Endothelial cell (in vitro differentiated cells): ENCODE results near the gene MAPK8IP2. TPM values are rescaled to one million over a fixed set of nuclear protein-coding genes. Genes with fewer than 3 reads are reported as not detected.

Source experiments
- DNase-seq: peaks from one replicate; pipeline ENCODE4 v3.0.0; 2021; ENCODE audit warnings: low spot score
- H3K27ac Mint-ChIP-seq: one replicate; pipeline ENCODE4 v1.8.0; 2021; ENCODE audit warnings: mixed read lengths, inconsistent platforms; ENCODE audit not compliant: unreplicated experiment
- H3K27me3 Mint-ChIP-seq: one replicate; pipeline ENCODE4 v1.8.0; 2021; ENCODE audit warnings: mild to moderate bottlenecking, moderate library complexity, mixed read lengths, inconsistent platforms; ENCODE audit not compliant: unreplicated experiment
- H3K36me3 Mint-ChIP-seq: one replicate; pipeline ENCODE4 v1.8.0; 2021; ENCODE audit warnings: mild to moderate bottlenecking, low read depth, mixed read lengths, inconsistent platforms; ENCODE audit not compliant: unreplicated experiment
- H3K4me1 Mint-ChIP-seq: one replicate; pipeline ENCODE4 v1.8.0; 2021; ENCODE audit warnings: mild to moderate bottlenecking, mixed read lengths, inconsistent platforms; ENCODE audit not compliant: unreplicated experiment
- H3K4me3 Mint-ChIP-seq: one replicate; pipeline ENCODE4 v1.8.0; 2021; ENCODE audit warnings: mild to moderate bottlenecking, mixed read lengths, inconsistent platforms; ENCODE audit not compliant: unreplicated experiment
- H3K9me3 Mint-ChIP-seq: one replicate; pipeline ENCODE4 v1.8.0; 2021; ENCODE audit warnings: mixed read lengths, inconsistent platforms; ENCODE audit not compliant: unreplicated experiment
- total RNA-seq: library from RNA; stranded (reverse); fragmentation: NEBNext Ultra II Directional; extraction: Animal tissue kit (Norgen Biotek cat#: 25700); gene quantifications from one replicate; pipeline ENCODE4 v1.2.1, GENCODE V29; 2021; ENCODE audit not compliant: unreplicated experiment
- TF ChIP-seq, protein P1 (sequence below): fragments of 200-600 bp; sonication (generic); IDR thresholded peaks from one replicate; pipeline ENCODE4 v1.5.0; 2021; ENCODE audit warnings: antibody characterized with exemption; ENCODE audit not compliant: unreplicated experiment

The MAPK8IP2 gene
- total RNA-seq, 1 donor from 2014 or later: 0.69 TPM

DNA sequence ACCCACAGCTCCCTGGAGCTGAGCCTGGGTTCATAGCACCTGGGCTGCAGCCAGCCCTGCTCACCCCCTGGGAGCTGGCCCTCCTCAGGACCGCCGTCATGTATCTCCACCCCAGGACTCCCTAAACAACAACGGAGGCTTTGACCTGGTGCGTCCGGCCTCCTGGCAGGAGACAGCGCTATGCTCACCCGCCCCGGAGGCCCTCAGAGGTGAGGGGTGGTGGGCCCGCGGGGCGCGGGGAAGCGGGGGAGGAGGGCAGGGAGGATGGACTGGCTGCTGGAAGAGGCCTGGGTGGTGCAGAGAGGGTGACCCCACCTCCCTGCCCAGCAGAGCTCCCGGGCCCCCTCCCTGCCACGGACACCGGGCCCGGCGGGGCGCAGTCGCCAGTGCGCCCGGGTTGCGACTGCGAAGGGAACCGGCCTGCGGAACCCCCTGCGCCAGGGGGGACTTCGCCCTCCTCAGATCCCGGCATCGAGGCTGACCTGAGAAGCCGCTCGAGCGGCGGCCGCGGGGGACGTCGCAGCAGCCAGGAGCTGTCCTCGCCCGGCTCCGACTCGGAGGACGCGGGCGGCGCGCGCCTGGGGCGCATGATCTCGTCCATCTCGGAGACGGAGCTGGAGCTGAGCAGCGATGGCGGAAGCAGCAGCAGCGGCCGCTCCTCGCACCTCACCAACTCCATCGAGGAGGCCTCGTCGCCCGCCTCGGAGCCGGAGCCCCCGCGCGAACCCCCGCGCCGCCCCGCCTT is 3.1 kb downstream of the MAPK8IP2 start:
- peaks cover 11% of the 10 kb centered on the region for H3K4me1 Mint-ChIP-seq
- TF ChIP-seq, protein P1, sequence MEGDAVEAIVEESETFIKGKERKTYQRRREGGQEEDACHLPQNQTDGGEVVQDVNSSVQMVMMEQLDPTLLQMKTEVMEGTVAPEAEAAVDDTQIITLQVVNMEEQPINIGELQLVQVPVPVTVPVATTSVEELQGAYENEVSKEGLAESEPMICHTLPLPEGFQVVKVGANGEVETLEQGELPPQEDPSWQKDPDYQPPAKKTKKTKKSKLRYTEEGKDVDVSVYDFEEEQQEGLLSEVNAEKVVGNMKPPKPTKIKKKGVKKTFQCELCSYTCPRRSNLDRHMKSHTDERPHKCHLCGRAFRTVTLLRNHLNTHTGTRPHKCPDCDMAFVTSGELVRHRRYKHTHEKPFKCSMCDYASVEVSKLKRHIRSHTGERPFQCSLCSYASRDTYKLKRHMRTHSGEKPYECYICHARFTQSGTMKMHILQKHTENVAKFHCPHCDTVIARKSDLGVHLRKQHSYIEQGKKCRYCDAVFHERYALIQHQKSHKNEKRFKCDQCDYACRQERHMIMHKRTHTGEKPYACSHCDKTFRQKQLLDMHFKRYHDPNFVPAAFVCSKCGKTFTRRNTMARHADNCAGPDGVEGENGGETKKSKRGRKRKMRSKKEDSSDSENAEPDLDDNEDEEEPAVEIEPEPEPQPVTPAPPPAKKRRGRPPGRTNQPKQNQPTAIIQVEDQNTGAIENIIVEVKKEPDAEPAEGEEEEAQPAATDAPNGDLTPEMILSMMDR: no peak
- H3K27ac Mint-ChIP-seq: no peak overlapping the region
- H3K4me3 Mint-ChIP-seq: no peak overlapping the region
- no peaks in the 10 kb centered on the region for H3K9me3 Mint-ChIP-seq
- DNase-seq: no peak
- H3K27me3 Mint-ChIP-seq: peaks cover 27% of the 10 kb centered on the region
- H3K36me3 Mint-ChIP-seq: peaks cover 3% of the 10 kb centered on the region

DNA sequence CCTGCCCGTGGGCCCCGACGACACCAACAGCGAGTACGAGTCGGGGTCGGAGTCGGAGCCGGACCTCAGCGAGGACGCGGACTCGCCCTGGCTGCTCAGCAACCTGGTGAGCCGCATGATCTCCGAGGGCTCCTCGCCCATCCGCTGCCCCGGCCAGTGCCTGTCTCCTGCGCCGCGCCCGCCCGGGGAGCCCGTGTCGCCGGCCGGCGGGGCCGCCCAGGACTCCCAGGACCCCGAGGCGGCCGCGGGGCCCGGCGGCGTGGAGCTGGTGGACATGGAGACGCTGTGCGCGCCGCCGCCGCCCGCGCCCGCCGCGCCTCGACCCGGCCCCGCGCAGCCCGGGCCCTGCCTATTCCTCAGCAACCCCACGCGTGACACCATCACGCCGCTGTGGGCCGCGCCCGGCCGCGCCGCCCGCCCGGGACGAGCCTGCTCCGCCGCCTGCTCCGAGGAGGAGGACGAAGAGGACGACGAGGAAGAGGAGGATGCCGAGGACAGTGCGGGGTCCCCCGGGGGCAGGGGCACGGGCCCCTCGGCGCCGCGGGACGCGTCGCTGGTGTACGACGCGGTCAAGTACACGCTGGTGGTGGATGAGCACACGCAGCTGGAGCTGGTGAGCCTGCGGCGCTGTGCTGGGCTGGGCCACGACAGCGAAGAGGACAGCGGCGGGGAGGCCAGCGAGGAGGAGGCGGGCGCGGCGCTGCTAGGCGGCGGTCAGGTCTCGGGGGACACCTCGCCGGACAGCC is 3.8 kb downstream of the MAPK8IP2 start:
- Mint-ChIP-seq H3K27me3 (peaks cover 33% of the 10 kb centered on the region), H3K36me3 (peaks cover 3% of the 10 kb centered on the region), H3K4me1 (peaks cover 11% of the 10 kb centered on the region), H3K27ac (no peak overlapping the region), H3K9me3 (no peaks in the 10 kb centered on the region), H3K4me3 (no peak overlapping the region)
- TF ChIP-seq, protein P1: no peak
- no peak for DNase-seq

DNA sequence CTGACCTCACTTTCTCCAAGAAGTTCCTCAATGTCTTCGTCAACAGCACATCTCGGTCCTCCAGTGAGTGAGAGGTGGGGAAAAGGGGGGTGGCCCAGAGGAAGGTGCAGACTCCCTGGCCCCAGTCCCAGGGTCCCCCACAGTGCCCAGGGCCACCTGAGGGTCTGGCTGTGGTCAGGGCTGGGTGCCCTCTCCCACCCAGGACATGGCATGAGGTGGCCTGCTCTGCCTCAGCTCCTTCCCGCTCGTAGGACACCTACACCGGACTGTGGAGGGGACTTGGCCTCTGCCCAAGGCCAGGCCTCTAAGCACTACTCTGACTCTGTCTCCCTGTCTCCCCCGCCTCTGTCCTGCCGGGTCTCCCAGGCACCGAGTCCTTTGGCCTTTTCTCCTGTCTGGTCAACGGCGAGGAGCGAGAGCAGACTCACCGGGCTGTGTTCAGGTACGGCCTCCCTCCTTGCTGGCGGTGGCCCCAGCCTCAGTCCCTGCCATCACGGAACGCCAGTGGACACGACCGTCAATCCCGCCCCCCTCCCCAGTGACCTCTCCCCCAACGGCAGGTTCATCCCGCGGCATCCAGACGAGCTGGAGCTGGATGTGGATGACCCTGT is 4.5 kb downstream of the MAPK8IP2 start:
- H3K27me3 Mint-ChIP-seq: peaks cover 28% of the 10 kb centered on the region
- TF ChIP-seq, protein P1: no peak

DNA sequence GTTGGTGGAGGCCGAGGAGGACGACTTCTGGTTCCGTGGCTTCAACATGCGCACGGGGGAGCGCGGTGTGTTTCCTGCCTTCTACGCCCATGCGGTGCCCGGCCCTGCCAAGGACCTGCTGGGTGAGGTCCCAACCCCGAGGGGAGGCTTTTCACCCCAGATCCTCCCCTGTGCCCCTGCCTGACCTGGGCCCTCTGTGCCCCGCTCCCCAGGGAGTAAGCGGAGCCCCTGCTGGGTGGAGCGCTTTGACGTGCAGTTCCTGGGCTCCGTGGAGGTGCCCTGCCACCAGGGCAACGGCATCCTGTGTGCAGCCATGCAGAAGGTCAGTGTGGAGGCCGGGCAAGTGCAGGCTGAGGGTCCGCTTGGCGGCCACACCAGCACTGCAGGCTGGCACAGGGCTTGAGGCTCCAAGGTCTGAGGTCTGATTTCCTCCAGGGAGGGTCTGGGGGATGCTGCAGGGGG is 5.1 kb downstream of the MAPK8IP2 start:
- Mint-ChIP-seq H3K27ac (no peak overlapping the region), H3K27me3 (peaks cover 28% of the 10 kb centered on the region), H3K9me3 (no peaks in the 10 kb centered on the region), H3K4me1 (peaks cover 6% of the 10 kb centered on the region), H3K36me3 (peaks cover 3% of the 10 kb centered on the region), H3K4me3 (no peak overlapping the region)
- TF ChIP-seq, protein P1: no peak
- no peak for DNase-seq

More for the DNA sequence above, 4.5 kb downstream of the MAPK8IP2 start:
- no peak for DNase-seq
- Mint-ChIP-seq H3K36me3 (peaks cover 3% of the 10 kb centered on the region), H3K4me3 (no peak overlapping the region), H3K27ac (no peak overlapping the region), H3K9me3 (no peaks in the 10 kb centered on the region), H3K4me1 (peaks cover 6% of the 10 kb centered on the region)
